A549 (cell line): ENCODE data around the gene ACOXL. TPM values are rescaled to one million over a fixed set of nuclear protein-coding genes. Genes with fewer than 3 reads are reported as not detected.

Source experiments
- ATAC-seq, 2 experiments: fragments of 200-7000 bp in 1 of 2; fragments of >200 bp in 1 of 2; cut with Nextera tagmentation in 1 of 2; cut with Tn5 transposase in 1 of 2; 3 replicates each; pipeline versions ENCODE4 v1.8.0 to v1.9.1; 2018 to 2020; ENCODE audit warnings: mild to moderate bottlenecking in 1 of 2, moderate library complexity in 1 of 2
- CTCF ChIA-PET: fragments of 300-600 bp; sonication (Branson Sonifier 250); formaldehyde crosslinking; extraction: SDS; loops from one replicate; lab custom pipeline; 2021; ENCODE audit warnings: antibody characterized with exemption, inconsistent platforms; lab: Yijun Ruan, JAX
- POLR2A ChIA-PET: fragments of 350-600 bp; formaldehyde crosslinking; extraction: SDS; loops from one replicate; lab custom pipeline; 2021; ENCODE audit warnings: antibody characterized with exemption, inconsistent platforms; lab: Yijun Ruan, JAX
- DNase-seq, 2 experiments: peaks; one replicate each; pipeline versions ENCODE4 v3.0.0 to v3.0.0-alpha.2; 2011 to 2016; ENCODE audit warnings: low read depth in 1 of 2, low spot score in 1 of 2
- FAIRE-seq: peaks from 2 replicates; lab custom pipeline; 2011; peaks lifted over from hg19 to GRCh38; lab: Jason Lieb, UNC
- H3K27ac ChIP-seq, 2 experiments: fragments of >200 bp; sonication (Bioruptor Twin); formaldehyde crosslinking; 3 replicates each; pipeline ENCODE4 v1.5.1; 2016 to 2017
- H3K4me1 ChIP-seq: fragments of >200 bp; sonication (Bioruptor Twin); formaldehyde crosslinking; 3 replicates; pipeline ENCODE4 v1.6.1; 2016
- H3K4me2 ChIP-seq: fragments of >200 bp; sonication (Bioruptor Twin); formaldehyde crosslinking; 3 replicates; pipeline ENCODE4 v1.6.1; 2016
- H3K4me3 ChIP-seq: fragments of >200 bp; sonication (Bioruptor Twin); formaldehyde crosslinking; 3 replicates; pipeline ENCODE4 v1.5.1; 2016
- H3K9me3 ChIP-seq: fragments of >200 bp; sonication (Bioruptor Twin); formaldehyde crosslinking; 3 replicates; pipeline ENCODE4 v1.6.1; 2016
- CBX8 ChIP-seq: fragments of 200-600 bp; sonication (generic); IDR thresholded peaks from 2 replicates; pipeline ENCODE4 v1.6.1; 2016
- CHD2 ChIP-seq: fragments of 150-350 bp; IDR thresholded peaks from 2 replicates; pipeline ENCODE4 v1.6.1; 2014; ENCODE audit warnings: low read length; ENCODE audit not compliant: partially characterized antibody
- FOSL2 ChIP-seq, 2 experiments: fragments of 450-650 bp in 1 of 2; fragments of >200 bp in 1 of 2; sonication (Bioruptor Twin) in 1 of 2; formaldehyde crosslinking; IDR thresholded peaks; 2 replicates each; pipeline versions ENCODE4 v1.5.0 to v1.6.1; 2016 to 2020; ENCODE audit warnings: mild to moderate bottlenecking in 1 of 2, moderate library complexity in 1 of 2
- GATA3 ChIP-seq: IDR thresholded peaks from 2 replicates; pipeline ENCODE4 v1.6.1; 2012; ENCODE audit warnings: borderline replicate concordance
- HEYL ChIP-seq: fragments of 250-450 bp; sonication (Bioruptor Pico); IDR thresholded peaks from 2 replicates; pipeline ENCODE4 v1.8.0; 2021; ENCODE audit warnings: mild to moderate bottlenecking, moderate library complexity
- HOXA7 ChIP-seq: fragments of 250-450 bp; sonication (Bioruptor Pico); IDR thresholded peaks from 2 replicates; pipeline ENCODE4 v1.5.0; 2020; ENCODE audit warnings: mild to moderate bottlenecking, moderate library complexity
- HOXB13 ChIP-seq: fragments of 250-450 bp; sonication (Bioruptor Pico); IDR thresholded peaks from 2 replicates; pipeline ENCODE4 v1.5.0; 2020; ENCODE audit warnings: low read depth, mild to moderate bottlenecking, moderate library complexity
- JUNB ChIP-seq: fragments of >200 bp; sonication (Bioruptor Twin); formaldehyde crosslinking; IDR thresholded peaks from 2 replicates; pipeline ENCODE4 v1.6.1; 2016
- MAFK ChIP-seq: fragments of 450-650 bp; IDR thresholded peaks from 2 replicates; pipeline ENCODE4 v1.6.1; 2014; ENCODE audit not compliant: partially characterized antibody
- NFE2L2 ChIP-seq: fragments of 150-350 bp; conservative IDR thresholded peaks from 2 replicates; pipeline ENCODE4 v1.6.1; 2014; ENCODE audit warnings: low read length
- NPAS2 ChIP-seq: fragments of 250-450 bp; sonication (Bioruptor Pico); IDR thresholded peaks from 2 replicates; pipeline ENCODE4 v1.8.0; 2022; ENCODE audit warnings: mild to moderate bottlenecking, moderate library complexity, borderline replicate concordance
- PHF8 ChIP-seq: fragments of 200-600 bp; sonication (generic); IDR thresholded peaks from 2 replicates; pipeline ENCODE4 v1.6.1; 2016; ENCODE audit warnings: low read depth, mild to moderate bottlenecking, antibody characterized with exemption, moderate library complexity, borderline replicate concordance
- RAD21 ChIP-seq, 2 experiments: fragments of >200 bp in 1 of 2; sonication (Bioruptor Twin) in 1 of 2; formaldehyde crosslinking in 1 of 2; IDR thresholded peaks in 1 of 2; conservative IDR thresholded peaks in 1 of 2; 2 replicates in 1 of 2; 3 replicates in 1 of 2; pipeline ENCODE4 v1.6.1; 2012 to 2018; ENCODE audit warnings: inconsistent platforms in 1 of 2
- RNF2 ChIP-seq: fragments of 200-600 bp; sonication (generic); IDR thresholded peaks from 2 replicates; pipeline ENCODE4 v1.6.1; 2016; ENCODE audit warnings: low read depth, mild to moderate bottlenecking, antibody characterized with exemption, moderate library complexity, borderline replicate concordance
- SMC3 ChIP-seq: fragments of >200 bp; sonication (Bioruptor Twin); formaldehyde crosslinking; IDR thresholded peaks from 3 replicates; pipeline ENCODE4 v1.6.1; 2018; ENCODE audit warnings: inconsistent platforms
- SREBF2 ChIP-seq: fragments of 450-650 bp; IDR thresholded peaks from 2 replicates; pipeline ENCODE4 v1.6.1; 2014; ENCODE audit warnings: mild to moderate bottlenecking, moderate library complexity
- TFCP2L1 ChIP-seq: fragments of 250-450 bp; sonication (Bioruptor Pico); IDR thresholded peaks from 2 replicates; pipeline ENCODE4 v1.5.0; 2021; ENCODE audit warnings: mild to moderate bottlenecking
- TP53 ChIP-seq: fragments of 250-450 bp; sonication (Bioruptor Pico); IDR thresholded peaks from 2 replicates; pipeline ENCODE4 v1.5.0; 2021; ENCODE audit warnings: mild to moderate bottlenecking, moderate library complexity
- ZFP36 ChIP-seq: fragments of 450-650 bp; IDR thresholded peaks from 2 replicates; pipeline ENCODE4 v1.6.1; 2014; ENCODE audit warnings: borderline replicate concordance; ENCODE audit not compliant: partially characterized antibody
- ZNF302 ChIP-seq: fragments of 250-450 bp; sonication (Bioruptor Pico); IDR thresholded peaks from 2 replicates; pipeline ENCODE4 v1.9.0; 2021; ENCODE audit warnings: inconsistent platforms, mild to moderate bottlenecking, moderate library complexity
- ZSCAN20 ChIP-seq: fragments of 250-450 bp; sonication (Bioruptor Pico); IDR thresholded peaks from 2 replicates; pipeline ENCODE4 v1.8.0; 2022; ENCODE audit warnings: mild to moderate bottlenecking, moderate library complexity
- WGBS: methylation state at CpG from one replicate; pipeline ENCODE4 v1.1.6; 2017; ENCODE audit errors: missing lambda C conversion rate; 5-methylcytosine and 5-hydroxymethylcytosine counted together
- polyA plus RNA-seq, 4 experiments: library from polyadenylated mRNA; depleted of rRNA in 3 of 4; stranded (reverse); fragments of >200 nt; fragmentation: RNase III in 1 of 4; extraction: RNeasy Plus Mini Kit Qiagen cat#74134 plus additional on column Dnase treatment in 1 of 4; gene quantifications; 2 replicates in 3 of 4; 3 replicates in 1 of 4; pipeline ENCODE4 v1.2.3, GENCODE V29; 2011 to 2017
- TF ChIP-seq, protein P1 (sequence below): fragments of >200 bp; sonication (Bioruptor Twin); formaldehyde crosslinking; IDR thresholded peaks from 2 replicates; pipeline ENCODE4 v1.6.1; 2016
- TF ChIP-seq, protein P2 (sequence below): fragments of 150-350 bp; IDR thresholded peaks from 2 replicates; pipeline ENCODE4 v1.6.1; 2014; ENCODE audit warnings: low read depth, mild to moderate bottlenecking, low read length
- TF ChIP-seq, protein P3 (sequence below): IDR thresholded peaks from 2 replicates; pipeline ENCODE4 v1.6.1; 2012

Gene ACOXL
- polyA plus RNA-seq, 2 of the 4 experiments (the other 2 are of a cell fraction) = not detected

GRCh38 chr2:110816404-110817365 is 84.3 kb downstream of the ACOXL start:
- Histone ChIP-seq H3K4me2 (no peak overlapping the region), H3K9me3 (no peaks in the 10 kb centered on the region), H3K4me1 (peaks cover 5% of the 10 kb centered on the region; the same call in 2 of the 3 replicates), H3K27ac (no peak overlapping the region), H3K4me3 (no peak overlapping the region)
- FAIRE-seq = no peak
- ATAC-seq = no peak
- no peak for TF ChIP-seq CBX8
- no peak for TF ChIP-seq RNF2
- no peak for TF ChIP-seq ZFP36
- no peak for TF ChIP-seq JUNB
- no peak for TF ChIP-seq TFCP2L1 (CRISPR knock-in tag)
- TF ChIP-seq PHF8 = no peak
- no peak for TF ChIP-seq ZNF302
- TF ChIP-seq, protein P1, sequence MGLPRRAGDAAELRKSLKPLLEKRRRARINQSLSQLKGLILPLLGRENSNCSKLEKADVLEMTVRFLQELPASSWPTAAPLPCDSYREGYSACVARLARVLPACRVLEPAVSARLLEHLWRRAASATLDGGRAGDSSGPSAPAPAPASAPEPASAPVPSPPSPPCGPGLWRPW = no peak
- TF ChIP-seq FOSL2 (IDR thresholded peaks at IDR 0.05) = no peak
- TF ChIP-seq FOSL2 (CRISPR knock-in tag; IDR thresholded peaks at IDR 0.05) = no peak
- no peak for TF ChIP-seq SREBF2
- TF ChIP-seq RAD21 (conservative IDR thresholded peaks at IDR 0.05 in 1 of 2, IDR thresholded peaks at IDR 0.05 in 1 of 2) = no peak
- no peak for TF ChIP-seq GATA3
- no peak for TF ChIP-seq CHD2
- TF ChIP-seq, protein P2, sequence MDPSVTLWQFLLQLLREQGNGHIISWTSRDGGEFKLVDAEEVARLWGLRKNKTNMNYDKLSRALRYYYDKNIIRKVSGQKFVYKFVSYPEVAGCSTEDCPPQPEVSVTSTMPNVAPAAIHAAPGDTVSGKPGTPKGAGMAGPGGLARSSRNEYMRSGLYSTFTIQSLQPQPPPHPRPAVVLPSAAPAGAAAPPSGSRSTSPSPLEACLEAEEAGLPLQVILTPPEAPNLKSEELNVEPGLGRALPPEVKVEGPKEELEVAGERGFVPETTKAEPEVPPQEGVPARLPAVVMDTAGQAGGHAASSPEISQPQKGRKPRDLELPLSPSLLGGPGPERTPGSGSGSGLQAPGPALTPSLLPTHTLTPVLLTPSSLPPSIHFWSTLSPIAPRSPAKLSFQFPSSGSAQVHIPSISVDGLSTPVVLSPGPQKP = no peak
- TF ChIP-seq HOXB13 (CRISPR knock-in tag) = no peak
- no peak for TF ChIP-seq MAFK
- no peak for TF ChIP-seq HOXA7
- no peak for TF ChIP-seq NFE2L2
- TF ChIP-seq ZSCAN20 (CRISPR knock-in tag) = no peak
- no peak for TF ChIP-seq SMC3
- DNase-seq = no peak
- CTCF ChIA-PET = interaction anchor here (0.7 to 1.4 kb wide), 2 partner anchors 22 to 301 kb away, joined by 4 to 5 read pairs; no protein-coding TSS in a partner anchor
- 24% methylated on average over 12 of the region's 12 CpGs for WGBS
- POLR2A ChIA-PET = no interaction called here

DNA sequence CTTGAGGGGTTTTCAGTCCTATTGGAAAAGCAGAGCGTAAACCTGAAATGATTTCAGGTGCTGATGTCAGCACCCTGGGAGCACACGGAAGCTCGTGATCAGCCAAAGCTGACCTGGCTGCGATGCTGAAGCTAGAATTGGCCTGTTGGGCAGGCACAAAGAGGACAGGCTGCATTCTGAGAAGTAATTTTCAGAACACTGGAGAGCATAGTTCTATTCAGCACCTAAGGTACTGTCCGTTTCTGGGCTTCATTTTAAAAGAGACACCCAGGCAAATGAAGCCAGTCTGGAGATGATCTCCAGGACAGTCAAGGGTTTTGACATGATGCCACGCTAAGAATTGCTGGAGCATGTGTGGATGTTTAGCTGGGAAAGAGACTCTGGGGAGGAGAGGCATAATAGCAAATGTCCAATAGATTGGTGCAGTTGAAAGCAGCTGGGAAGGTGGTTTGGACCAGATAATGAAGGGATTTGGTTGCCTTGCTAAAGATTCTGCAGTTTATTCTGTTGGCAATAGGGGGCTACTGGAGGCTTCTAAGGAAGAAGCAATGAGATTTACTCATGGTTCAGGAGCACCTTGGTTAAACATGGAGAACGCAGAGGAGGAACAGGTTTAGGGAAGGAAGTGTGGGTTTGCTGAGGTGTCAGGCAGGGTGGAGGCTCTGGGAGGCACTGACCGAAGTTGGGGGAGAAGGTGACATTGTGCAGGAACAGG is 86.6 kb downstream of the ACOXL start:
- peak; percentile 55 to 60; a peak in 4 of 6 replicates for ATAC-seq

More for the DNA sequence above, 86.6 kb downstream of the ACOXL start:
- H3K9me3 ChIP-seq = peaks cover 7% of the 10 kb centered on the region; the same call in 2 of the 3 replicates
- peak in 1 of 2 experiments; percentile 6 for DNase-seq
- no peaks in the 10 kb centered on the region for H3K4me1 ChIP-seq
- no peak overlapping the region for H3K27ac ChIP-seq
- FAIRE-seq = no peak
- H3K4me3 ChIP-seq = no peak overlapping the region
- TF ChIP-seq TP53 (CRISPR knock-in tag) (no peak), TFCP2L1 (CRISPR knock-in tag) (no peak), NPAS2 (no peak), HEYL (CRISPR knock-in tag) (no peak)
- TF ChIP-seq, protein P3, sequence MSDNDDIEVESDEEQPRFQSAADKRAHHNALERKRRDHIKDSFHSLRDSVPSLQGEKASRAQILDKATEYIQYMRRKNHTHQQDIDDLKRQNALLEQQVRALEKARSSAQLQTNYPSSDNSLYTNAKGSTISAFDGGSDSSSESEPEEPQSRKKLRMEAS = no peak
- TF ChIP-seq, all 56 proteins: peak for 0
- ChIA-PET POLR2A (no interaction called here), CTCF (interaction anchor here (0.6 to 0.9 kb wide), 3 partner anchors 21 to 185 kb away, joined by 3 read pairs; no protein-coding TSS in a partner anchor)
- no peak overlapping the region for H3K4me2 ChIP-seq
- WGBS = 24% methylated on average over 5 of the region's 8 CpGs
